ENCODE data around the gene CORO2B.

DNA sequence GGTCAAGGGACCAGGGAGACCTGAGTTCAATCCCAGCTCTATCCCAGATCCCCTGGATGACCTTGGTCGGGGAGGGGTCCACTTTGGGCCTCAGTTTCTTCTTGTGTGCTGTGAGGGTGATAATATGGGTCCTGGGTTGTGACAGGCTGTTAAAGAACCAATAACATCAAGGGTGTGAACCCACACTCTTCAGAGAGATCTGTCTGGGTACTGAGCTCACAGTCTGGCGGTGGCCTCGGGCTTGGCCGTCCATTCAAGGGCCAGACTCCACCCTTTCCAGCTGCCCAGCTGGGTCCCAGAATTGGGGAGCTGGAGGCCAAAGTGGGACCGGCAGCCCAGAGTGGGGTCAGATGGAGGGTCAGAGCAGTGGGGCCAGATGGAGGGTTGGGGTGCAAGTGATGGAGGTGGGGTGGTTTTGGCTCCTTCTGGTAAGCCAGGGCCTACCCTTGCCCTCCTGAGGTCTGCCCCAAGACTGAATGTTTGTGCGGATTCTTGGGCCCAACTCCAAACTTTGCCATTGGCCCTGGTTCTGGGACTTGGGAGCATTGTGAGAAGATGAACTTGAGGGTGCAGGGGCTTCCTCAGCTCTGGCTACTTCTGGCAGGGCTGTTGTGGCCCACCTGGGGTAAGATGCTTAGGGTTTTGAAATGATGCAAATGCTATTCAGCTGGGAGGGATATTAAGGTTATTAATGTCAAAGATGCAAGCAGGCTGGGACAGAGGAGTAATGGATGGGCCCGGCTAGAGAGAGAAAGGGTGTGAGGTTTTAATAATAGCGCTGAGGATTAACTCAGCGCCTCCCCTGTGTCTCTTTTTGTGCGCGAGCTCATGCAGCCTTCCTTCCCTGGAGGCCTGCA lies 1.5 kb downstream of the CORO2B start:
- TF ChIP-seq, protein P1, sequence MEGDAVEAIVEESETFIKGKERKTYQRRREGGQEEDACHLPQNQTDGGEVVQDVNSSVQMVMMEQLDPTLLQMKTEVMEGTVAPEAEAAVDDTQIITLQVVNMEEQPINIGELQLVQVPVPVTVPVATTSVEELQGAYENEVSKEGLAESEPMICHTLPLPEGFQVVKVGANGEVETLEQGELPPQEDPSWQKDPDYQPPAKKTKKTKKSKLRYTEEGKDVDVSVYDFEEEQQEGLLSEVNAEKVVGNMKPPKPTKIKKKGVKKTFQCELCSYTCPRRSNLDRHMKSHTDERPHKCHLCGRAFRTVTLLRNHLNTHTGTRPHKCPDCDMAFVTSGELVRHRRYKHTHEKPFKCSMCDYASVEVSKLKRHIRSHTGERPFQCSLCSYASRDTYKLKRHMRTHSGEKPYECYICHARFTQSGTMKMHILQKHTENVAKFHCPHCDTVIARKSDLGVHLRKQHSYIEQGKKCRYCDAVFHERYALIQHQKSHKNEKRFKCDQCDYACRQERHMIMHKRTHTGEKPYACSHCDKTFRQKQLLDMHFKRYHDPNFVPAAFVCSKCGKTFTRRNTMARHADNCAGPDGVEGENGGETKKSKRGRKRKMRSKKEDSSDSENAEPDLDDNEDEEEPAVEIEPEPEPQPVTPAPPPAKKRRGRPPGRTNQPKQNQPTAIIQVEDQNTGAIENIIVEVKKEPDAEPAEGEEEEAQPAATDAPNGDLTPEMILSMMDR (IDR thresholded peaks at IDR 0.05; ENCODE audit: low read length): no peak
- no peak for TF ChIP-seq EZH2phosphoT487 (IDR thresholded peaks at IDR 0.05; ENCODE audit: low read length)
